ENCODE data around the gene TMEM100.
A peak's percentile ranks its signal among the peaks of the same experiment; 100 is the strongest.

Gene TMEM100

GRCh38 chr17:55742272-55743102 lies 19.8 kb upstream of the TMEM100 start:
- DNase-seq, result no peak

- no peak for DNase-seq
Observed at GRCh38 chr17:55741356-55741700, 18.7 kb upstream of the TMEM100 start.

- DNase-seq, result no peak
Observed at GRCh38 chr17:55740511-55741355, 18.1 kb upstream of the TMEM100 start.

- no peak for DNase-seq
Observed at GRCh38 chr17:55737976-55738501, 15.4 kb upstream of the TMEM100 start.

- DNase-seq, result peak; percentile 15 to 35
Observed at GRCh38 chr17:55735731-55736405, 13.2 kb upstream of the TMEM100 start.

GRCh38 chr17:55734128-55734781 lies 11.6 kb upstream of the TMEM100 start:
- peak in 1 of 2 donors; percentile 14 for DNase-seq

GRCh38 chr17:55731586-55732250 lies 9.1 kb upstream of the TMEM100 start:
- no peak for DNase-seq

- DNase-seq, result no peak
Observed at GRCh38 chr17:55730808-55731207, 8.1 kb upstream of the TMEM100 start.

GRCh38 chr17:55730380-55730779 lies 7.7 kb upstream of the TMEM100 start:
- no peak for DNase-seq

- DNase-seq, result no peak
Observed at GRCh38 chr17:55729484-55729883, 6.8 kb upstream of the TMEM100 start.

GRCh38 chr17:55728833-55729232 lies 6.2 kb upstream of the TMEM100 start:
- DNase-seq, result no peak

- DNase-seq, result no peak
Observed at GRCh38 chr17:55728361-55728760, 5.7 kb upstream of the TMEM100 start.

- no peak for DNase-seq
Observed at GRCh38 chr17:55727920-55728319, 5.3 kb upstream of the TMEM100 start.

- no peak for DNase-seq
Observed at GRCh38 chr17:55727275-55727674, 4.6 kb upstream of the TMEM100 start.

- no peak for DNase-seq
Observed at GRCh38 chr17:55726440-55726839, 3.8 kb upstream of the TMEM100 start.

GRCh38 chr17:55723488-55723848 lies 804 bp upstream of the TMEM100 start:
- no peak for DNase-seq

- no peak for DNase-seq
Observed at GRCh38 chr17:55722016-55722736, 488 bp downstream of the TMEM100 start.

- DNase-seq, result no peak
Observed at GRCh38 chr17:55720919-55721836, 1.5 kb downstream of the TMEM100 start.

GRCh38 chr17:55717898-55718735 lies 4.5 kb downstream of the TMEM100 start:
- DNase-seq, result peak; percentile 77

Data from stimulated activated CD4-positive, alpha-beta T cell treated with anti-CD3 and anti-CD28 coated beads, Interleukin-2, amount 100 ng/mL, for 24 hours (primary cell).